DND-41 (cell line): ENCODE measurements around the gene RNF220.

Experiments
- CTCF ChIP-seq: IDR thresholded peaks from 2 replicates; pipeline ENCODE4 v1.5.1; 2012; ENCODE audit warnings: borderline replicate concordance, low read length, moderate library complexity, mild to moderate bottlenecking; ENCODE audit not compliant: poor library complexity, severe bottlenecking; ENCODE audit errors: extremely low read depth
- EZH2 ChIP-seq: IDR thresholded peaks from 3 replicates; pipeline ENCODE4 v1.6.1; 2012; ENCODE audit warnings: borderline replicate concordance, low read depth, mild to moderate bottlenecking, moderate library complexity, low read length, inconsistent platforms; ENCODE audit not compliant: severe bottlenecking

- TF ChIP-seq CTCF (no peak), EZH2 (no peak)
Observed at GRCh38 chr1:44596511-44596910, 191.5 kb downstream of the RNF220 start.
